ENCODE results near the gene EFNA4. TPM values are rescaled to one million over a fixed set of nuclear protein-coding genes. Genes with fewer than 3 reads are reported as not detected.

Gene EFNA4
- total RNA-seq, 1 donor from 2014 or later = 10.1 TPM

- H3K4me1 Mint-ChIP-seq (ENCODE audit: unreplicated experiment) = peaks cover 30% of the 10 kb centered on the region
- peaks cover 25% of the 10 kb centered on the region for H3K27me3 Mint-ChIP-seq (ENCODE audit: unreplicated experiment)
- no peaks in the 10 kb centered on the region for H3K9me3 Mint-ChIP-seq (ENCODE audit: unreplicated experiment)
- DNase-seq (ENCODE audit: extremely low spot score, unreplicated experiment) = no peak
- TF ChIP-seq, protein P1, sequence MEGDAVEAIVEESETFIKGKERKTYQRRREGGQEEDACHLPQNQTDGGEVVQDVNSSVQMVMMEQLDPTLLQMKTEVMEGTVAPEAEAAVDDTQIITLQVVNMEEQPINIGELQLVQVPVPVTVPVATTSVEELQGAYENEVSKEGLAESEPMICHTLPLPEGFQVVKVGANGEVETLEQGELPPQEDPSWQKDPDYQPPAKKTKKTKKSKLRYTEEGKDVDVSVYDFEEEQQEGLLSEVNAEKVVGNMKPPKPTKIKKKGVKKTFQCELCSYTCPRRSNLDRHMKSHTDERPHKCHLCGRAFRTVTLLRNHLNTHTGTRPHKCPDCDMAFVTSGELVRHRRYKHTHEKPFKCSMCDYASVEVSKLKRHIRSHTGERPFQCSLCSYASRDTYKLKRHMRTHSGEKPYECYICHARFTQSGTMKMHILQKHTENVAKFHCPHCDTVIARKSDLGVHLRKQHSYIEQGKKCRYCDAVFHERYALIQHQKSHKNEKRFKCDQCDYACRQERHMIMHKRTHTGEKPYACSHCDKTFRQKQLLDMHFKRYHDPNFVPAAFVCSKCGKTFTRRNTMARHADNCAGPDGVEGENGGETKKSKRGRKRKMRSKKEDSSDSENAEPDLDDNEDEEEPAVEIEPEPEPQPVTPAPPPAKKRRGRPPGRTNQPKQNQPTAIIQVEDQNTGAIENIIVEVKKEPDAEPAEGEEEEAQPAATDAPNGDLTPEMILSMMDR (IDR thresholded peaks at IDR 0.05) = no peak
- peak overlapping the region; percentile 90 for H3K4me3 Mint-ChIP-seq (ENCODE audit: unreplicated experiment)
- H3K27ac Mint-ChIP-seq (ENCODE audit: unreplicated experiment) = peak overlapping the region; percentile 89
- no peaks in the 10 kb centered on the region for H3K36me3 Mint-ChIP-seq (ENCODE audit: unreplicated experiment)
Measured at GRCh38 chr1:155085504-155086127, 22.1 kb downstream of the EFNA4 start.

GRCh38 chr1:155086128-155086741, 22.7 kb downstream of the EFNA4 start:
- no peaks in the 10 kb centered on the region for H3K9me3 Mint-ChIP-seq (ENCODE audit: unreplicated experiment)
- no peaks in the 10 kb centered on the region for H3K36me3 Mint-ChIP-seq (ENCODE audit: unreplicated experiment)
- H3K27ac Mint-ChIP-seq (ENCODE audit: unreplicated experiment) = no peak overlapping the region
- H3K27me3 Mint-ChIP-seq (ENCODE audit: unreplicated experiment) = peaks cover 21% of the 10 kb centered on the region
- peaks cover 29% of the 10 kb centered on the region for H3K4me1 Mint-ChIP-seq (ENCODE audit: unreplicated experiment)
- H3K4me3 Mint-ChIP-seq (ENCODE audit: unreplicated experiment) = peak overlapping the region; percentile 56
- TF ChIP-seq, protein P1 (IDR thresholded peaks at IDR 0.05) = peak; percentile 97
- DNase-seq (ENCODE audit: extremely low spot score, unreplicated experiment) = peak; percentile 93

DNA sequence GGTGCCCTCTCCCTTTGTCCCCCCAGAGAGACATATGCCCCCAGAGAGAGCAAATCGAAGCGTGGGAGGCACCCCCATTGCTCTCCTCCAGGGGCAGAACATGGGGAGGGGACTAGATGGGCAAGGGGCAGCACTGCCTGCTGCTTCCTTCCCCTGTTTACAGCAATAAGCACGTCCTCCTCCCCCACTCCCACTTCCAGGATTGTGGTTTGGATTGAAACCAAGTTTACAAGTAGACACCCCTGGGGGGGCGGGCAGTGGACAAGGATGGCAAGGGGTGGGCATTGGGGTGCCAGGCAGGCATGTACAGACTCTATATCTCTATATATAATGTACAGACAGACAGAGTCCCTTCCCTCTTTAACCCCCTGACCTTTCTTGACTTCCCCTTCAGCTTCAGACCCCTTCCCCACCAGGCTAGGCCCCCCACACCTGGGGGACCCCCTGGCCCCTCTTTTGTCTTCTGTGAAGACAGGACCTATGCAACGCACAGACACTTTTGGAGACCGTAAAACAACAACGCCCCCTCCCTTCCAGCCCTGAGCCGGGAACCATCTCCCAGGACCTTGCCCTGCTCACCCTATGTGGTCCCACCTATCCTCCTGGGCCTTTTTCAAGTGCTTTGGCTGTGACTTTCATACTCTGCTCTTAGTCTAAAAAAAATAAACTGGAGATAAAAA, 23.5 kb downstream of the EFNA4 start:
- Mint-ChIP-seq H3K9me3 (ENCODE audit: unreplicated experiment) (no peaks in the 10 kb centered on the region), H3K36me3 (ENCODE audit: unreplicated experiment) (no peaks in the 10 kb centered on the region), H3K4me1 (ENCODE audit: unreplicated experiment) (peaks cover 27% of the 10 kb centered on the region), H3K4me3 (ENCODE audit: unreplicated experiment) (no peak overlapping the region), H3K27ac (ENCODE audit: unreplicated experiment) (no peak overlapping the region), H3K27me3 (ENCODE audit: unreplicated experiment) (peaks cover 16% of the 10 kb centered on the region)
- TF ChIP-seq, protein P1 (IDR thresholded peaks at IDR 0.05) = no peak
- no peak for DNase-seq (ENCODE audit: extremely low spot score, unreplicated experiment)

DNA sequence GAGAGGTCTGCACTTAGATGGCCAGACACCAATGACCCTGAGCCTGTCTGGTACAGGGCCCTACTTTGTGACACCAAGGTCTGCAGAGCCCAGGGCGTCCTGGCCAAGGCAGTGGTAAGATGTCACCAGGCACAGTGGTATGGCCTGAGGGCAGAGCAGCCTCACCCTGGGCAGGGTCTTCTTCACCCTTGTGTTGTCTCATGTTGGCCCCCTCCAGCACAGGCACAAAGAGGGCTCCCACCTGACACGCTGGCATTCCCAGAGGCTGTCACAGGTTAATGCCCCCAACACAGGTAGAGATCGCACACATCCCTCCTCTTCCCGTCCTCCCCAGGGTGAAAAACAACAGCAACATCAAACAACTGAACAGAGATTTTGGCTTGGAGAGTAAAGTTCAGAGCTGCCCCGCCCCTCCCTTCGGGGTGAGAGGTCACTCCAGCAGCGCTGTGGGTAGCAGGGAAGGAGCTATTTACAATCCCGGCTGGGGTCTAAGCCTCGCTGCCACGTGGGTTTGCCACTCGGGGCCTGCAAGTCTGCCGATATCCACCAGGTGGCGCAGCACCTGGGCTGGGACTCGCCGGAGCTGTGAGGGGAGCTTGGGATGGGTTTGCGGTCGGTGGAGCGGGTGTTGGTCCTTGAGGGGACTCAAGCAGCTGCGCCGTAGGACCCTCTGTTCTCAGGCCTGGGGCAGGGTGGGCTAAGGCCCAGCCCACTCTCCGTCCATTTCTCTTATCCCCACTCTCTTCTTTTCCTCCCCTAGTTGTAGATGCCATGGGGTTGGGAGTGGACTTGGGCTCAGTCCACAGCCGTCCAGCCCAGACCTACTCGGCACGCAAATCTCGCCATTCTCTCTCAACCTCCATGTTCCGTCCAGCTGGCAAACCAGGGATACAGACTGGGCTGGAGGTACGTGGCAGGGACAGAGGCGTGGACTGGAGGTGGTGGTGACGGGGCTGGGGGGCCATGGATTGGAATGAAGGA, 27.8 kb downstream of the EFNA4 start:
- TF ChIP-seq, protein P1 (IDR thresholded peaks at IDR 0.05) = peak; percentile 97
- no peaks in the 10 kb centered on the region for H3K9me3 Mint-ChIP-seq (ENCODE audit: unreplicated experiment)
- peak; percentile 95 for DNase-seq (ENCODE audit: extremely low spot score, unreplicated experiment)
- no peak overlapping the region for H3K27ac Mint-ChIP-seq (ENCODE audit: unreplicated experiment)
- peaks cover 8% of the 10 kb centered on the region for H3K27me3 Mint-ChIP-seq (ENCODE audit: unreplicated experiment)
- no peak overlapping the region for H3K4me3 Mint-ChIP-seq (ENCODE audit: unreplicated experiment)
- peaks cover 22% of the 10 kb centered on the region for H3K4me1 Mint-ChIP-seq (ENCODE audit: unreplicated experiment)
- H3K36me3 Mint-ChIP-seq (ENCODE audit: unreplicated experiment) = no peaks in the 10 kb centered on the region
